Endothelial cell of umbilical vein (primary cell): ENCODE data around the gene PLAGL1. TPM values are rescaled to one million over a fixed set of nuclear protein-coding genes. Genes with fewer than 3 reads are reported as not detected.

Experiments used
- BruUV-seq: library from RNA; stranded (reverse); fragments of 400-500 nt; replicated peaks from 2 replicates; lab custom pipeline; 2021; lab: Mats Ljungman, UMichigan
- CTCF ChIA-PET: fragments of 300-600, 350-600 bp; sonication (Branson Sonifier 250); formaldehyde crosslinking; loops from one replicate; lab custom pipeline; 2021; ENCODE audit warnings: antibody characterized with exemption, inconsistent platforms; lab: Charles Lee
- POLR2A ChIA-PET: fragments of 300-600, 350-600 bp; sonication (Branson Sonifier 250); formaldehyde crosslinking; loops from one replicate; lab custom pipeline; 2021; ENCODE audit warnings: antibody characterized with exemption, inconsistent platforms; lab: Charles Lee
- DNase-seq: peaks from one replicate; pipeline ENCODE4 v3.0.0-alpha.2; 2011; ENCODE audit warnings: low read depth, low spot score
- FAIRE-seq: peaks from 2 replicates; lab custom pipeline; 2011; peaks lifted over from hg19 to GRCh38; lab: Jason Lieb, UNC
- H2AFZ ChIP-seq: 2 replicates; pipeline ENCODE4 v1.6.0; 2012; ENCODE audit warnings: low read depth, low read length, control low read depth, inconsistent platforms
- H3K27ac ChIP-seq: 2 replicates; pipeline ENCODE4 v1.5.1; 2011; ENCODE audit warnings: low read depth, mild to moderate bottlenecking, control low read depth, low read length, moderate library complexity; ENCODE audit not compliant: insufficient read depth
- H3K27me3 ChIP-seq, 2 experiments: 2 replicates each; pipeline versions ENCODE4 v1.6.0 to v1.6.1; 2011; ENCODE audit warnings: low read length in 2 of 2, mixed read lengths in 1 of 2; ENCODE audit not compliant: control insufficient read depth in 2 of 2, insufficient read depth in 2 of 2
- H3K36me3 ChIP-seq, 2 experiments: 2 replicates in 1 of 2; 3 replicates in 1 of 2; pipeline ENCODE4 v1.5.1; 2011; ENCODE audit warnings: low read length in 2 of 2, mild to moderate bottlenecking in 1 of 2, moderate library complexity in 1 of 2; ENCODE audit not compliant: control insufficient read depth in 2 of 2, insufficient read depth in 2 of 2; ENCODE audit errors: extremely low read depth in 1 of 2
- H3K4me1 ChIP-seq: 3 replicates; pipeline ENCODE4 v1.5.1; 2011; ENCODE audit warnings: mild to moderate bottlenecking, low read length; ENCODE audit not compliant: control insufficient read depth, insufficient read depth; ENCODE audit errors: extremely low read depth
- H3K4me2 ChIP-seq: 2 replicates; pipeline ENCODE4 v1.6.1; 2011; ENCODE audit warnings: low read length, control low read depth, mixed read lengths; ENCODE audit not compliant: insufficient read depth
- H3K4me3 ChIP-seq, 3 experiments: fragments of 200-600 bp in 1 of 3; sonication (generic), shearing (Covaris generic) in 1 of 3; replicated peaks in 1 of 3; 2 replicates each; pipeline ENCODE4 v1.5.1; 2011 to 2016; ENCODE audit warnings: control low read depth in 3 of 3, low read length in 3 of 3, mild to moderate bottlenecking in 2 of 3, inconsistent platforms in 1 of 3, low read depth in 1 of 3, moderate library complexity in 1 of 3; ENCODE audit not compliant: insufficient read depth in 1 of 3
- H3K79me2 ChIP-seq: 2 replicates; pipeline ENCODE4 v1.6.0; 2012; ENCODE audit warnings: low read length, inconsistent platforms; ENCODE audit not compliant: control insufficient read depth, insufficient read depth
- H3K9ac ChIP-seq: replicated peaks from 2 replicates; pipeline ENCODE3; 2011; ENCODE audit warnings: low read length, control low read depth; ENCODE audit not compliant: insufficient read depth; ENCODE audit errors: extremely low read depth
- H3K9me1 ChIP-seq: replicated peaks from 3 replicates; pipeline ENCODE4 v1.6.0; 2011; ENCODE audit warnings: mild to moderate bottlenecking, low read length; ENCODE audit not compliant: control insufficient read depth, insufficient read depth; ENCODE audit errors: extremely low read depth
- H3K9me3 ChIP-seq: replicated peaks from 2 replicates; pipeline ENCODE4 v1.5.1; 2012; ENCODE audit warnings: low read length, inconsistent platforms; ENCODE audit not compliant: control insufficient read depth, insufficient read depth
- H4K20me1 ChIP-seq: replicated peaks from 2 replicates; pipeline ENCODE3; 2011; ENCODE audit warnings: mild to moderate bottlenecking, low read length; ENCODE audit not compliant: control insufficient read depth, insufficient read depth; ENCODE audit errors: extremely low read depth
- EZH2 ChIP-seq: IDR thresholded peaks from 2 replicates; pipeline ENCODE4 v1.6.1; 2012; ENCODE audit warnings: borderline replicate concordance, low read depth, mild to moderate bottlenecking, moderate library complexity, low read length, inconsistent platforms; ENCODE audit not compliant: severe bottlenecking
- FOS ChIP-seq: IDR thresholded peaks from 2 replicates; pipeline ENCODE4 v1.6.1; 2011; ENCODE audit warnings: mild to moderate bottlenecking, low read length, moderate library complexity, borderline replicate concordance; ENCODE audit not compliant: insufficient read depth
- GATA2 ChIP-seq: IDR thresholded peaks from 2 replicates; pipeline ENCODE4 v1.7.0; 2011; ENCODE audit warnings: low read depth, mild to moderate bottlenecking, moderate library complexity, mixed read lengths, low read length; ENCODE audit not compliant: insufficient read length, insufficient read depth
- JUN ChIP-seq: IDR thresholded peaks from 2 replicates; pipeline ENCODE4 v1.6.1; 2011; ENCODE audit warnings: borderline replicate concordance, low read depth; ENCODE audit not compliant: insufficient read length, insufficient read depth
- MYC ChIP-seq: IDR thresholded peaks from one replicate; pipeline ENCODE4 v1.6.1; 2011; ENCODE audit warnings: mild to moderate bottlenecking, low read depth, low read length
- POLR2A ChIP-seq: IDR thresholded peaks from 2 replicates; pipeline ENCODE4 v1.6.1; 2012; ENCODE audit warnings: low read depth, mild to moderate bottlenecking, control low read depth, low read length
- POLR2AphosphoS5 ChIP-seq: IDR thresholded peaks from 2 replicates; pipeline ENCODE4 v1.6.1; 2012; ENCODE audit warnings: low read depth, mild to moderate bottlenecking, control low read depth, low read length, moderate library complexity; ENCODE audit not compliant: insufficient read depth
- dilution Hi-C: fragments of 300-500 bp; cut with MboI; formaldehyde crosslinking; loops from one replicate; pipeline ENCODE4 v1.15.0; 2019; ENCODE audit warnings: low sequenced_read_pairs; ENCODE audit not compliant: extremely low pct_ligation_motif_present
- intact Hi-C: fragments of 100-400 bp; cut with micrococcal nuclease; formaldehyde crosslinking; loops from one replicate; pipeline ENCODE4 v1.10.0; 2022
- polyA plus RNA-seq, 4 experiments: library from polyadenylated mRNA; depleted of rRNA in 3 of 4; stranded (reverse) in 3 of 4; unstranded in 1 of 4; fragments of >200 nt; gene quantifications; 2 replicates each; pipeline versions ENCODE4 v1.2.1 to v1.2.3, GENCODE V29; 2011 to 2012; ENCODE audit warnings: missing spikeins in 1 of 4
- total RNA-seq: library from RNA; stranded (reverse); gene quantifications from 2 replicates; pipeline ENCODE4 v1.2.3, GENCODE V29; 2021
- TF ChIP-seq, protein P1 (sequence below): IDR thresholded peaks from 2 replicates; pipeline ENCODE4 v1.6.1; 2011; ENCODE audit not compliant: insufficient read depth, insufficient read length
- TF ChIP-seq, protein P2 (sequence below), 2 donors: IDR thresholded peaks; 1 replicate in 1 of 2; 2 replicates in 1 of 2; pipeline ENCODE4 v1.5.1; 2011; ENCODE audit warnings: low read length in 2 of 2, mild to moderate bottlenecking in 2 of 2, moderate library complexity in 2 of 2, control low read depth in 1 of 2, inconsistent platforms in 1 of 2, low read depth in 1 of 2; ENCODE audit not compliant: insufficient read depth in 1 of 2; ENCODE audit errors: extremely low read depth in 1 of 2

PLAGL1 gene
- total and polyA plus RNA-seq, 2 donors (not counting 3 experiments of a cell fraction or from before 2014, with no cell fraction given), result 20.9 to 40.4 TPM

DNA sequence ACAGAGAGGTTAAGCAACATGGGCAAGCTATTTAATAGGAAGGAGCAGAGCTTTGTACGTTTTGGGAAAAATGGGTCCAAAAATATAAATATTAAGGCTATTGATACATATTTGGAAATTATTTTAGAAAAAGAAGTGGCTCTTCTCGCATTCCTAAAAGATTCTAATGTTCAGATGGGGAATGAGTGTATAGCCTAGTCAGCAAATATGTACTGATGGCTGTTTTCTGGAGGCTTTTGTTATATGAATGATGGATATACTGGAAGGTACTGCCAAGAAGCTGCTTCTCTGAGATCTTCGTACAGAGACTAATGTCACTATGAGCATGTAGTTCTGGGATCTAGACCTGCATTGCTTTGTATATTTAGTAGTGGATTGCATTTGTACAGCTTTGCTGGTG lies 71.7 kb downstream of the PLAGL1 start:
- no peak for FAIRE-seq
- Histone ChIP-seq H3K4me3 (no peak overlapping the region), H3K9me3 (no peaks in the 10 kb centered on the region), H3K4me2 (no peak overlapping the region), H3K9ac (no peak overlapping the region), H3K27ac (no peak overlapping the region), H3K36me3 (no peaks in the 10 kb centered on the region), H4K20me1 (no peaks in the 10 kb centered on the region), H3K9me1 (no peaks in the 10 kb centered on the region), H3K4me1 (no peaks in the 10 kb centered on the region), H2AFZ (no peak overlapping the region), H3K27me3 (peaks cover 1 to 7% of the 10 kb centered on the region in 2 experiments), H3K79me2 (no peaks in the 10 kb centered on the region)
- TF ChIP-seq JUN (no peak), POLR2A (no peak), EZH2 (no peak), POLR2AphosphoS5 (no peak), FOS (no peak), MYC (no peak), GATA2 (no peak)
- TF ChIP-seq, protein P1, sequence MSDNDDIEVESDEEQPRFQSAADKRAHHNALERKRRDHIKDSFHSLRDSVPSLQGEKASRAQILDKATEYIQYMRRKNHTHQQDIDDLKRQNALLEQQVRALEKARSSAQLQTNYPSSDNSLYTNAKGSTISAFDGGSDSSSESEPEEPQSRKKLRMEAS, result no peak
- TF ChIP-seq, protein P2, sequence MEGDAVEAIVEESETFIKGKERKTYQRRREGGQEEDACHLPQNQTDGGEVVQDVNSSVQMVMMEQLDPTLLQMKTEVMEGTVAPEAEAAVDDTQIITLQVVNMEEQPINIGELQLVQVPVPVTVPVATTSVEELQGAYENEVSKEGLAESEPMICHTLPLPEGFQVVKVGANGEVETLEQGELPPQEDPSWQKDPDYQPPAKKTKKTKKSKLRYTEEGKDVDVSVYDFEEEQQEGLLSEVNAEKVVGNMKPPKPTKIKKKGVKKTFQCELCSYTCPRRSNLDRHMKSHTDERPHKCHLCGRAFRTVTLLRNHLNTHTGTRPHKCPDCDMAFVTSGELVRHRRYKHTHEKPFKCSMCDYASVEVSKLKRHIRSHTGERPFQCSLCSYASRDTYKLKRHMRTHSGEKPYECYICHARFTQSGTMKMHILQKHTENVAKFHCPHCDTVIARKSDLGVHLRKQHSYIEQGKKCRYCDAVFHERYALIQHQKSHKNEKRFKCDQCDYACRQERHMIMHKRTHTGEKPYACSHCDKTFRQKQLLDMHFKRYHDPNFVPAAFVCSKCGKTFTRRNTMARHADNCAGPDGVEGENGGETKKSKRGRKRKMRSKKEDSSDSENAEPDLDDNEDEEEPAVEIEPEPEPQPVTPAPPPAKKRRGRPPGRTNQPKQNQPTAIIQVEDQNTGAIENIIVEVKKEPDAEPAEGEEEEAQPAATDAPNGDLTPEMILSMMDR (IDR thresholded peaks at IDR 0.05; ENCODE audit: extremely low read depth in 1 of 2, insufficient read depth in 1 of 2, low read depth in 1 of 2, low read length in 2 of 2), result no peak
- intact Hi-C loops, result no loop called here
- CTCF ChIA-PET, result no interaction called here
- dilution Hi-C loops, result no loop called here
- POLR2A ChIA-PET, result no interaction called here
- no peak for DNase-seq
- BruUV-seq, result no TSS peak
